ENCODE results near the gene FXYD7.
"Not testable (repeated sequence)": the region's sequence is repeated elsewhere in the genome, so short reads cannot be mapped to it uniquely, and the experiment has no call there.

The FXYD7 gene

DNA sequence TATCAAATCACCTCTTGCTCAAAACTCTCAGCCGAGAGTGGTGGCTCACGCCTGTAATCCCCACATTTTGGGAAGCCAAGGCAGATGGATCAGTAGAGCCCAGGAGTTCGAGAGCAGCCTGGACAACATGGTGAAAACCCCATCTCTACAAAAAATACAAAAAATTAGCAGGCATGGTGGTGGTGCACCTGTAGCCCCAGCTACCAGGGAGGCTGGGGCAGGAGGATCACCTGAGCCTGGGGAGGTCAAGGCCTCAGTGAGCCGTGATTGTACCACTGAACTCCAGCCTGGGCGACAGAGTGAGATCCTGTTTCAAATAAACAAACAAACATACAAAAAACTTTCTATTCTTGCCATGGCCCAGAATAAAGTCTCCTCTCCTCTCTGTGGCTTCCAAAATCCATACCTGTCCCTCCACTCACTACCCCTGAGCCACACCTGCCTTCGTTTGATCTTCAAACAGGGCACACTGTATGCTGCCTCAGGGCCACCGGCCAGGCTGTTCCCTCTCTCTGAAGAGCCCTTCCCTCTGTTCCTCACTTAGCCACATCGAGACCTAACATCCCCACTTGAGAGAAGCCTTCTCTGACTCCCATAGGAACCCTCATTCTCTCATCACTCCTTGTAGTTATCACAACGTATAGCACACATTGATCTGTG, 14.5 kb upstream of the FXYD7 start:
- no peak for DNase-seq

- not testable (repeated sequence) for DNase-seq
Measured at GRCh38 chr19:35129724-35130274, 13.3 kb upstream of the FXYD7 start.

DNA sequence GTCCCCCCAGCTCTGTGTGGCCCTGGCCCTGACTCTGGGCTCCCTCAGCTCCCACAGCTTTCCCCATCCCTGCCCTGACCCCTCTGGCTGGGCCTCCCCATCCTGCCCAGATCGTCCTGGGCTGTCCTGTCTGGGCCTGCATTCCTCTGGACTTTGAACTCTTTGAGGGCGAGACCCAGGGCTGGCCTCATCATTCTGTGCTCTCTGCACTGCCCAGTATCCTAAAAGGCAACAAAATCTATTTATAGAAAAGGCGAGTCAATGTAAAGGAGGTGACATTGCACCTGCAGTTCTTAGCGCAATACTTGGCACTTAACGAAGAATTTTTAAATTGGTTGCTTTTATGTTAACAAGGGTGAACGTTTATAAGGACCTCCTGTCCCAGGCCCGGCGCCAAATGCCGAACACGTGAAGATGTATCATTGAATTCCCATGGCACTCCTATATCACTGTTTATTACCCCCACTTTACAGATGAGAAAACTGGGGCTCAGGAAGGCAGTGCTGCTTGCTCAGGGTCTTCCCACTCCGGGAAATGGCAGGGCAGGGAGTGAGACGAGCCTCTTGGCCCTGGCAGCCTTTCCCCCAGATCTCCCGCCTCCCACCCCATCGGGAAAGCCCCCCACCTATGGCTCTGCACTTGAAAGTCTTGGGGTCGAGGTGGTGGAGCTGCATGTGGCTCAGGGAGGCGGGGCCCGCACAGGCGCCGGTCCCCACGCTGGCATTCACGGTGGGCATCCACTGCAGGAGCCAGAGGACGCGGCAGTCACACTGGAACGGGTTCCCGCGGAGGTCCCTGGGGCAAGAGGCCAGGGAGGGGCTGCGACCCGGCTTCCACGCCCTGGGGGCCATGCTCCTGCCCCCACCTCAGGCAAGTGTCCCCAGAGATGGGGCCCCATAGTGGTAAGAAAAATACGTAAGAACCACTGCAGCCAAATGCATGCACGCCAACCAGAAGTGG, 12.0 kb upstream of the FXYD7 start:
- DNase-seq, result no peak

GRCh38 chr19:35132254-35132653, 10.8 kb upstream of the FXYD7 start:
- no peak for DNase-seq

GRCh38 chr19:35133826-35134225, 9.2 kb upstream of the FXYD7 start:
- DNase-seq, result no peak

DNA sequence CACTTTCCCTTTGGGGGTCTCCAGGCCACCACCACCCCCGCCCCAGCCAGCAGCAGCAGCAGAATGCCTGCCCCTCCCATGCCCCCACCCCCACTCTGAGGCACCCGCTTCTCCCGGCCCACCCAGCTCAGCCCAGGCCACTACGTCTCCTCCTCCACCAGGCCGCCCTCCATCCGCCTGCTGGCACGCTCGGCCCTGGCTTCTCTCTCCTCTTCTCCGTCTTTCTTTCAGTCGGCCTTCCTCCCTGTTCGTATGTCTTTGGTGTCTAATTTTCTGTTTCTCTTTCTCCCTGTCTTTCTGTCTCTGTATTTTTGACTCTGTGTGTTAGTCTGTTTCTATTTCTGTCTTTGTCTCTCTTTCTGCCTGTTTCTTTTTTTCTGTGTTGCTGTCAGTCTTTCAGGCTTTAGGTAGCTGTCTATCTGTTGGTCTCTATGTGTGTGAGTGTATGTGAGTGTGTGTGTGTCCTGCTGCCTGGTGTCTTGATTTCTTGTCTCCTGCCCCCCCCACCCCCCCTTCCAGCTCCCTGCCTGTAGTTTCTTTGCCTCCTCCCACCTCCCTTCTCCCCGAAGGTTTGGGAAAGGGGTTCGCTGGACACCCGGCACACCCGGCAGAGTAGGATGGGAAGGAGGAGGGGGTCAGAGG, 8.3 kb upstream of the FXYD7 start, which contains the start of gene LGI4:
Gene LGI4, minus strand, starts transcription at position 459 of the 642 bp plus-strand sequence. Its CDS starts 379 bp downstream, at position 80.
- DNase-seq, result no peak

DNA sequence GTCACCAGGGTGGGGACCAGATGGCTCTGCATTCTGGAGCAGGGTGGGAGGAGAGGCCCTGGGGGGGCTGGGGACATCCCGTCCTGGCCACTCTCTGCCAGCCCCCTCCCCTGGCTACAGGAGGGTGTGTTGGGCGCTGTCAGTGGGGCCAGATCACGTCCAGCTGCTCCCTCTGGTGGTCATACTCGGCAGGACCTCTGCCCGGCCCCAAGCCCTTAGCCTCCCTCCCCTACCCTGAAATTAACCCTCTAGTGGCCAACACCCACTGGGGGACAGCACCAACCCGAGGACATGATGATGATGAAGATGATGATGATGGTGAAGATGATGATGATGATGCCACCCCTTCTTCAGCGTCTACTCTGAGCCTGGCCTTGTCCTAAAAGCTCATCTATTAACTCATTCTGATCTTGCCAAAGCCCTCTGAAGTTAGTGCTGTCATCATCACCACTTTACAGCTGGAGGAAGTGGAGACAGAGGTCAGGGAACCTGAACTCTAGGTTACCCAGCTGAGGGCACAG, 7.6 kb upstream of the FXYD7 start:
- peak; percentile 70 for DNase-seq

DNA sequence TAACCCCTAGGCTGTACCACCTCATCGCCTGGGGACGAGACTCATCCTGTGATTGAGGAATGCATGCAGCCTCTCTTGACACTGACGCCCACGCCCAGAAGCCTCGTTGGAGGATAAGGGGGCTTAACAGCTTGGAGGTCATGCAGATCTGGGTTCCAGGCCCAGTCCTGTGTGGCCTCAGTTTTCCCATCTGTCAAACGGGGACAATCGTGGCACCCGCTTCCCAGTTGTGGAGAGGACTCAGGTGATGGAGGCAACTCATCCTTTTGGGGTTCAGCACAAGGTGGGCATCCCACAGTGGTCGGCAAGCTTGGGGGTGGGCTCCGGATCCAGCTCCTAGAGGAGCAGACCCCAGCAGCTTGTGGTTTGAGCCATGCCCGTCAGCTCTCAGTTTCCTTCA, 6.8 kb upstream of the FXYD7 start:
- no peak for DNase-seq

DNA sequence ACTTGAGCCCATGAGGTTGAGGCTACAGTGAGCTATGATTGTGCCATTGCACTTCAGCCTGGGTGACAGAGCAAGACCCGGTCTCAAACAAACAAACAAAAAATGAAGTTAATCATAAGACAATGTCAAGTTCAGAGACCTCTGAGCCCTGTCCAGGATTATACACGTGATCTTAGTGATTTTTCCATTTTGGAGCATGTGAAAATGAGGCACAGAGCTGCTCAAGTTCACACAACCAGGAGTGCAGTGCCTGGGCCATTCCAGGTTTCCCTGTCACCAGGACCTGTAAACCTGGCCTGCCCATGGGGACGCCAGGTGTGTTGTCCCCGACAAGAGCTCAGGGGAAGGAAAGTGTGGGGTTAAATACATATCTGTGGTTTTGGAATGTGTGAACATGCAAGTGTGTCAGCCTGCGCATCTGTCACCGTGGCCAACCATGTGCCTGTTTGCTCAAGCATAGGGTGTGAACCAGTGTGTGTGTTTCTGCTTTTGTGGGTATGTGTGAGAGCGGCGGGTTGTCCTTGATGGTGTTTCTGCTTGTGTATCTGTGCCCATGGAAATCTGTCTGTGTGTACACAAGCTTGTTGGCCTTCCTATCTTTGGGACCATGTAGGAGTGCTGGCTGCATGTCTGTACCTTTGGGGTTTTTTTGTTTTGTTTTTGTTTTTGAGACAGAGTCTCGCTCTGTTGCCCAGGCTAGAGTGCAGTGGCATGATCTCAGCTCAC, 5.9 kb upstream of the FXYD7 start:
- no peak for DNase-seq

- DNase-seq, result no peak
Measured at GRCh38 chr19:35138305-35138892, 4.7 kb upstream of the FXYD7 start, which contains the start of gene FXYD1. TSS of gene FXYD1 (plus strand) at chr19:35138824. CDS start at chr19:35140080, 1,256 bp downstream.

- no peak for DNase-seq
Measured at GRCh38 chr19:35140207-35140961, 2.7 kb upstream of the FXYD7 start.

DNA sequence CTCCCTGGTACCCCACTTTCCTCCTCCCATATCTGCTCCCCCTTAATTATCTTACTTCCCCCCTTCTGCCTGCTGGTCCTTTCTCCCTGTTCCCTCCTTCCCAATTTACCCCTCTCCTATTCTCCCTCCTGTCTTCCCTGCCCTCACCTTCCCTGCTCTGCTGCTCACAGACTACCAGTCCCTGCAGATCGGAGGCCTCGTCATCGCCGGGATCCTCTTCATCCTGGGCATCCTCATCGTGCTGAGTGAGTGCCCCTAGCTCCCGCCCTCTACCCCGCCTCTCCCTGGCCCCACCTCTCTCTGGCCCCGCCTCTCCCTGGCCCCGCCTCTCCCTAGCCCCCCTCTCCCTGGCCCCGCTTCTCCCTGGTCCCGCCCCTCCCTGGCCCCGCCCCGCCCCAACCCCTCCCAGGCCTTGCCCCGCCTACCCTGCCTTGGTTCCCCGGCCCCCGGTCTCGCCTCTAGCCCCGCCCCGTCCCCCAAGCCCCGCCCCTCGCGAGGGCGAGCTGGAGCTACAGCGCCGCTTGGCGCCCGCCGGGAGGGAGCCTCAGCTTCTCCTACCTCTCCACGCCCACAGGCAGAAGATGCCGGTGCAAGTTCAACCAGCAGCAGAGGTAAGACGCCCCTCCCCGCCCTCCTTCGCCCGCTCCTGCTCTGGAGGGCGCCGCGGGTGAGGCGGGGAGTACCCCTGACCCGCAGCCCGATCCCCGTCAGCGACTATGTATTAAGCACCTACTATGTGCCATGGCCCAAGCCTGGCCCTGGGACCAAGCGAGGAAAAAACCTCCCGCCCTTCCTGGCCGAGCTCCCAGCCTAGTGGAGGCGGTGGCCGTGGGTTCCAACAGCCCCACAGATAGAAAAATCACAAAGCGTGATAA, 1.9 kb upstream of the FXYD7 start:
- DNase-seq, result peak; percentile 91

DNA sequence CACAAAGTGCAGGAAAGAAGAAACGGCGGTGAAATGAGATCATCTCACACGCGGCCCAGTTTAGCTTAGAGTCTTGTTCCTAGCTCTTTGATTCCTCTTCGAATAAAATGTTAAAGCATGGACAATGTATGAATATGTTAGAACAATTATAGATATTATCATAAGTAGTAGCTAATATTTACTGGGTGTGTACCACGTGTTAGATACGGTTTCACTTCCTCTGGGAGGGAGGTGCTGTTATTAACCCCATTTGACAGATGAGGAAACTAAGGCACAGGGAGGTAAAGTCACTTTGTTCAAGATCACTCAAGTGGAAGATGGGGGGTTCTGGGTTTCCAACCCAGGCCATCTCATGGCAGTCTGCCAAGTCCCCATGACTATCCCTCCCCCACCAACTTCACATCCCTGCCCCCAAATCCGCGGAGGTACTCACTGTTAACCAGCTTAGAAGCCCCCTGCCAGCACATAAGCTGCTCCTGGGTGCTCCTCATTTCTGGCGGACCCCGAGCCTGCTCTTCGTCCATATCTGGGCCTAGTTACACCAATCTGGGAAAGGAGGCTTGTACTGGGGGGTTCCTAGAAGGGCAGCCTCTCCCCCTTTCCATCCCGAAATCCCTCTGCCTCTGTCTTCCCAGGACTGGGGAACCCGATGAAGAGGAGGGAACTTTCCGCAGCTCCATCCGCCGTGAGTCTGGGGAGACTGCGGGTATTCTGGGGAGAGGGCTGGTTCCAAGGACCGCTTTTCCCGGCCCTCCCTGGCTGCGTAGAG, 1.0 kb upstream of the FXYD7 start:
- DNase-seq, result peak; percentile 62

DNA sequence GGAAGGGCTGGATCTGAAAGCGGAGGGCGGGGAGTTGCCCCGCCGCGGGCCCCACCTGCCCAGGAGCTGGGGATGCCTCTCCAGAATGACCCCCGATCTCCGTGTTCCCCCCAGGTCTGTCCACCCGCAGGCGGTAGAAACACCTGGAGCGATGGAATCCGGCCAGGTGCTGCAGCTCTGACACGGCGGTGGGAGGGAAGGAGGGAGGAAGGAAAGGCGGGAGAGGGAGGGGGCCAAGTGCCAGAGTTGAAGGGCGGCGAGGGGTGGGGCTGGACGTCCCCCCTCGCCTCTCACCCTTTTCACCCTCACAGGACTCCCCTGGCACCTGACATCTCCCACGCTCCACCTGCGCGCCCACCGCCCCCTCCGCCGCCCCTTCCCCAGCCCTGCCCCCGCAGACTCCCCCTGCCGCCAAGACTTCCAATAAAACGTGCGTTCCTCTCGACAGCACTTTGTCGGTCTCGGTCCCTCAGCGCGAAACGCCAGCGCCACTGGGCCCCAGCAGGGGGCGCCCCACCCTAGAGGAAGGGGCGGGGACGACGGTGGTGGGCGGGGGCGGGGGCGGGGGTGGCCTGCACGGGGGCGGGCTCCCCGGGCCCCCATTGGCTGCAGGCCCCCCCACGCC, 337 bp upstream of the FXYD7 start:
- DNase-seq, result peak; percentile 49

DNA sequence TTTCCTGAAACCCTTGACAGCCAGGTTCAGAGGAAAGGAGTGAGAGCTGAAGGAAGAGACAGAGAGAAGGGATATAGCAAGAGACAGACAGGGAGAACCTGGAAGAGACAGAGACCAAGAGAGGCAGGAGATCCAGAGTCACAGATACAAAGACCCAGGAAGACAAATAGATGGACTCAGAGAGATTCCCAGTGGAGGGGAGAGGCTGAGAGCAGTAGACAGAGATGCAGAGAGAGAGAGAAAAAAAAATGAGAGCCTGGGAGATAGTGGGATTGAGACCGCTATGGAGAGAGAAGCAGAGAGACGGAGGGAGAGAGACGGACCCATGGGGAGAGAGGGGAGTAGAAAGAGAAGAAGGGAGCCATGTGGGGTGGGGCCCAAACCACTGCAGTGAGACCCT, 763 bp downstream of the FXYD7 start:
- DNase-seq, result no peak

DNA sequence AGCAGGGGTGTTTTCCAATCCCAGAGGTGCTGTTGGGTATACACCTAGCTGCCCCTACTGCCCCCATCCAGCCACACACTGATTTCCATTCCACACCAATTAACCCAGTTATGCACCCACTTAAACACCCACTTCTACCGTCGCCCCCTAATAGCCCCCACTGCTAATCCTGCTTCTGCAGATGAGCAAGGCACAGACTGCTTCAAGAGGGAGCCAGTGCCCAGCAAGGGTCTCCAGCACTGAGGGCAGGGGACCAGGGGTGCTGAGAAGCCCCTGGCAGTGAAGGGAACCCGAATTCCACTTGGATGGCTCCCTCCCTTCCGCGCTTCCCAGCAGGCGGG, 1.2 kb downstream of the FXYD7 start:
- DNase-seq, result no peak

- peak; percentile 72 for DNase-seq
Measured at GRCh38 chr19:35144600-35145436, 1.8 kb downstream of the FXYD7 start.

Measured in hematopoietic multipotent progenitor cell treated with erythropoietin and hydrocortisone succinate and interleukin-3 and kit ligand, for 8 days (in vitro differentiated cells).